Hepatocyte (in vitro differentiated cells): ENCODE results near the gene DOCK4.

ENCODE experiments used
- CTCF ChIP-seq: fragments of 200-600 bp; sonication (generic); IDR thresholded peaks from 2 replicates; pipeline ENCODE4 v1.5.1; 2016; ENCODE audit warnings: antibody characterized with exemption, mild to moderate bottlenecking; ENCODE audit not compliant: poor library complexity
- EZH2 ChIP-seq: fragments of 200-600 bp; sonication (generic); IDR thresholded peaks from 2 replicates; pipeline ENCODE4 v1.6.1; 2016; ENCODE audit warnings: antibody characterized with exemption, mild to moderate bottlenecking, borderline replicate concordance

GRCh38 chr7:111892588-111892987 lies 313.6 kb downstream of the DOCK4 start:
- TF ChIP-seq CTCF (no peak), EZH2 (no peak)
